Trophoblast cell (in vitro differentiated cells and primary cell): ENCODE measurements around the gene CARF.

Experiments used
- DNase-seq, 2 donors: peaks; one replicate each; pipeline ENCODE4 v3.0.0-alpha.2; 2016
- H2AFZ ChIP-seq: 2 replicates; pipeline ENCODE4 v1.6.1; 2013; ENCODE audit warnings: low read length, moderate library complexity, mild to moderate bottlenecking; ENCODE audit not compliant: insufficient read depth, poor library complexity
- H2AK5ac ChIP-seq: 2 replicates; pipeline ENCODE4 v1.6.1; 2013; ENCODE audit warnings: mild to moderate bottlenecking, low read length
- H2BK120ac ChIP-seq: 2 replicates; pipeline ENCODE4 v1.6.1; 2013; ENCODE audit warnings: low read length, mild to moderate bottlenecking, moderate library complexity; ENCODE audit not compliant: insufficient read depth, poor library complexity
- H2BK12ac ChIP-seq: 2 replicates; pipeline ENCODE4 v1.6.1; 2013; ENCODE audit warnings: mild to moderate bottlenecking, low read length, moderate library complexity
- H2BK5ac ChIP-seq: 2 replicates; pipeline ENCODE4 v1.6.1; 2013; ENCODE audit warnings: low read length, low read depth, moderate library complexity, mild to moderate bottlenecking; ENCODE audit not compliant: poor library complexity
- H3K14ac ChIP-seq: 2 replicates; pipeline ENCODE4 v1.6.1; 2013; ENCODE audit warnings: mild to moderate bottlenecking, low read length
- H3K18ac ChIP-seq: 2 replicates; pipeline ENCODE4 v1.6.1; 2013; ENCODE audit warnings: mild to moderate bottlenecking, low read length
- H3K23ac ChIP-seq: 2 replicates; pipeline ENCODE4 v1.6.1; 2013; ENCODE audit warnings: low read length
- H3K27ac ChIP-seq: 2 replicates; pipeline ENCODE4 v1.5.1; 2013; ENCODE audit warnings: low read depth, mild to moderate bottlenecking, inconsistent platforms, low read length, moderate library complexity
- H3K27me3 ChIP-seq: 2 replicates; pipeline ENCODE4 v1.6.1; 2013; ENCODE audit warnings: inconsistent platforms, mild to moderate bottlenecking, low read length, moderate library complexity; ENCODE audit not compliant: insufficient read depth
- H3K36me3 ChIP-seq, 2 experiments: 1 replicate in 1 of 2; 2 replicates in 1 of 2; pipeline ENCODE4 v1.6.1; 2013; ENCODE audit warnings: low read length in 2 of 2, mild to moderate bottlenecking in 2 of 2, moderate library complexity in 1 of 2; ENCODE audit not compliant: insufficient read depth in 2 of 2, control insufficient read depth in 1 of 2
- H3K4ac ChIP-seq: 2 replicates; pipeline ENCODE4 v1.6.1; 2013; ENCODE audit warnings: low read depth, mild to moderate bottlenecking, low read length, moderate library complexity
- H3K4me1 ChIP-seq, 2 experiments: 1 replicate in 1 of 2; 2 replicates in 1 of 2; pipeline ENCODE4 v1.6.1; 2013; ENCODE audit warnings: low read length in 2 of 2, mild to moderate bottlenecking in 2 of 2, moderate library complexity in 1 of 2; ENCODE audit not compliant: insufficient read depth in 2 of 2, control insufficient read depth in 1 of 2
- H3K4me2 ChIP-seq: 2 replicates; pipeline ENCODE4 v1.6.1; 2013; ENCODE audit warnings: inconsistent platforms, mild to moderate bottlenecking, low read length, moderate library complexity
- H3K4me3 ChIP-seq: 2 replicates; pipeline ENCODE4 v1.5.1; 2013; ENCODE audit warnings: mild to moderate bottlenecking, low read depth, low read length, inconsistent platforms
- H3K79me1 ChIP-seq: one replicate; pipeline ENCODE4 v1.6.1; 2013; ENCODE audit warnings: low read length
- H3K79me2 ChIP-seq: 2 replicates; pipeline ENCODE4 v1.6.1; 2013; ENCODE audit warnings: low read length, mild to moderate bottlenecking; ENCODE audit not compliant: control insufficient read depth, insufficient read depth, poor library complexity
- H3K9ac ChIP-seq: 2 replicates; pipeline ENCODE4 v1.6.1; 2013; ENCODE audit warnings: mild to moderate bottlenecking, low read length
- H3K9me3 ChIP-seq: 2 replicates; pipeline ENCODE4 v1.6.1; 2013; ENCODE audit warnings: low read depth, mild to moderate bottlenecking, control low read depth, inconsistent platforms, low read length; ENCODE audit not compliant: insufficient read depth
- H4K12ac ChIP-seq: 2 replicates; pipeline ENCODE4 v1.6.1; 2013; ENCODE audit warnings: low read depth, mild to moderate bottlenecking, low read length, moderate library complexity
- H4K8ac ChIP-seq: 2 replicates; pipeline ENCODE4 v1.6.1; 2013; ENCODE audit warnings: low read depth, mild to moderate bottlenecking, low read length, moderate library complexity
- H4K91ac ChIP-seq: one replicate; pipeline ENCODE4 v1.6.1; 2013; ENCODE audit warnings: low read depth, mild to moderate bottlenecking, low read length, moderate library complexity
- WGBS: extraction: QIAGEN DNeasy Blood & Tissue Kit; methylation state at CpG from one replicate; pipeline ENCODE4 v1.1.7; 2013; ENCODE audit warnings: missing lambda C conversion rate; ENCODE audit not compliant: insufficient read length, insufficient coverage; ENCODE audit errors: extremely low coverage; 5-methylcytosine and 5-hydroxymethylcytosine counted together

CARF gene

GRCh38 chr2:203002054-203002821, 90.2 kb downstream of the CARF start:
- Histone ChIP-seq H2AFZ (no peak overlapping the region), H3K9ac (no peak overlapping the region), H3K27me3 (no peaks in the 10 kb centered on the region), H3K4ac (no peak overlapping the region), H3K9me3 (no peaks in the 10 kb centered on the region), H3K36me3 (no peaks in the 10 kb centered on the region), H3K23ac (no peak overlapping the region), H4K91ac (no peak overlapping the region), H2AK5ac (no peak overlapping the region), H3K14ac (no peak overlapping the region), H3K4me1 (no peaks in the 10 kb centered on the region), H2BK12ac (no peak overlapping the region), H2BK120ac (no peak overlapping the region), H3K27ac (no peak overlapping the region), H3K79me2 (no peaks in the 10 kb centered on the region), H3K4me2 (no peak overlapping the region), H3K18ac (no peak overlapping the region), H4K12ac (no peak overlapping the region), H2BK5ac (no peak overlapping the region), H4K8ac (no peak overlapping the region), H3K79me1 (no peaks in the 10 kb centered on the region), H3K4me3 (no peak overlapping the region)
- DNase-seq, result peak; percentile 16 to 38
- WGBS, result no CpG with 5 or more reads among the region's 3 CpGs

- Histone ChIP-seq H3K14ac (no peak overlapping the region), H3K27me3 (no peaks in the 10 kb centered on the region), H3K4me2 (no peak overlapping the region), H2BK12ac (peak overlapping the region; percentile 31), H3K79me2 (no peaks in the 10 kb centered on the region), H4K91ac (no peak overlapping the region), H2BK5ac (no peak overlapping the region), H3K27ac (no peak overlapping the region), H3K79me1 (no peaks in the 10 kb centered on the region), H3K4me1 (no peaks in the 10 kb centered on the region), H2AFZ (no peak overlapping the region), H3K9me3 (no peaks in the 10 kb centered on the region), H3K4ac (no peak overlapping the region), H3K9ac (no peak overlapping the region), H2BK120ac (no peak overlapping the region), H4K8ac (no peak overlapping the region), H3K23ac (no peak overlapping the region), H4K12ac (no peak overlapping the region), H2AK5ac (no peak overlapping the region), H3K36me3 (no peaks in the 10 kb centered on the region), H3K18ac (peak overlapping the region; percentile 75), H3K4me3 (no peak overlapping the region)
- DNase-seq, result no peak
- no CpG with 5 or more reads among the region's 8 CpGs for WGBS
Observed at GRCh38 chr2:203003716-203004115, 91.6 kb downstream of the CARF start.

GRCh38 chr2:203014456-203015199, 102.6 kb downstream of the CARF start, which contains the start of gene NBEAL1:
Gene NBEAL1, plus strand, starts transcription at chr2:203014875. Its CDS starts 1,510 bp downstream, at chr2:203016385.
- Histone ChIP-seq H3K9ac (peak within 1 kb of the TSS; percentile 95), H2BK5ac (peak within 1 kb of the TSS; percentile 93), H3K27me3 (no peaks in the 10 kb centered on the region), H3K36me3 (no peaks in the 10 kb centered on the region), H3K79me1 (peaks cover 6% of the 10 kb centered on the region), H3K14ac (peak within 1 kb of the TSS; percentile 76), H2AFZ (peak within 1 kb of the TSS; percentile 65), H3K4me2 (peak within 1 kb of the TSS; percentile 69), H3K4me1 (peaks cover 0 to 4% of the 10 kb centered on the region in 2 experiments), H4K8ac (peak within 1 kb of the TSS; percentile 81), H2BK12ac (peak within 1 kb of the TSS; percentile 32), H3K4ac (peak within 1 kb of the TSS; percentile 64), H3K18ac (peak within 1 kb of the TSS; percentile 82), H2BK120ac (peak within 1 kb of the TSS; percentile 80), H4K12ac (peak within 1 kb of the TSS; percentile 80), H2AK5ac (peak within 1 kb of the TSS; percentile 35), H3K27ac (peak within 1 kb of the TSS; percentile 86), H4K91ac (peak within 1 kb of the TSS; percentile 86), H3K4me3 (peak within 1 kb of the TSS; percentile 84), H3K23ac (no peak within 1 kb of the TSS), H3K79me2 (peaks cover 4% of the 10 kb centered on the region), H3K9me3 (no peaks in the 10 kb centered on the region)
- peak; percentile 99 to 100 for DNase-seq
- no CpG with 5 or more reads among the region's 59 CpGs for WGBS

GRCh38 chr2:203016716-203017115, 104.6 kb downstream of the CARF start:
- Histone ChIP-seq H3K18ac (no peak overlapping the region), H2AK5ac (no peak overlapping the region), H3K36me3 (peaks cover 0 to 2% of the 10 kb centered on the region in 2 experiments), H3K79me1 (peaks cover 6% of the 10 kb centered on the region), H3K4me1 (peaks cover 0 to 4% of the 10 kb centered on the region in 2 experiments), H2BK12ac (no peak overlapping the region), H3K9ac (no peak overlapping the region), H3K27me3 (no peaks in the 10 kb centered on the region), H3K23ac (no peak overlapping the region), H4K91ac (no peak overlapping the region), H3K4ac (no peak overlapping the region), H3K4me3 (no peak overlapping the region), H3K14ac (no peak overlapping the region), H2BK120ac (no peak overlapping the region), H2AFZ (no peak overlapping the region), H2BK5ac (no peak overlapping the region), H3K79me2 (peaks cover 4% of the 10 kb centered on the region), H3K4me2 (peak overlapping the region; percentile 21), H3K9me3 (no peaks in the 10 kb centered on the region), H4K12ac (no peak overlapping the region), H4K8ac (no peak overlapping the region), H3K27ac (no peak overlapping the region)
- WGBS, result no CpG with 5 or more reads among the region's 3 CpGs
- DNase-seq, result no peak
